ENCODE data around the gene POGLUT2. TPM values are rescaled to one million over a fixed set of nuclear protein-coding genes. Genes with fewer than 3 reads are reported as not detected.

Gene POGLUT2
- total RNA-seq, 4 donors from 2014 or later, result 3.5 to 40.3 (median 17.2) TPM

GRCh38 chr13:102845289-102845629 lies 46.5 kb upstream of the POGLUT2 start:
- no peaks in the 10 kb centered on the region for H3K9me3 ChIP-seq
- no peaks in the 10 kb centered on the region for H3K27me3 ChIP-seq
- peak overlapping the region; percentile 95 to 97 for H3K27ac ChIP-seq
- H3K36me3 ChIP-seq, result no peaks in the 10 kb centered on the region
- DNase-seq, result no peak
- TF ChIP-seq CTCF (IDR thresholded peaks at IDR 0.05) (no peak), POLR2A (IDR thresholded peaks at IDR 0.05) (no peak)
- H3K4me3 ChIP-seq, result peak overlapping the region; percentile 70 to 79
- no peaks in the 10 kb centered on the region for H3K4me1 ChIP-seq
- intact Hi-C loops (cut with DNase I; ENCODE audit: low total_unique reads), result loop anchor here (10.0 kb wide), 1 partner anchor 250 kb away; the partner anchor contains the start of gene TPP2

- intact Hi-C loops (cut with DNase I; ENCODE audit: low total_unique reads), result no loop called here
- Histone ChIP-seq H3K4me3 (no peak overlapping the region), H3K9me3 (no peaks in the 10 kb centered on the region), H3K27ac (no peak overlapping the region), H3K36me3 (no peaks in the 10 kb centered on the region), H3K4me1 (no peaks in the 10 kb centered on the region), H3K27me3 (no peaks in the 10 kb centered on the region)
- DNase-seq, result no peak
- TF ChIP-seq POLR2A (IDR thresholded peaks at IDR 0.05), result no peak
- TF ChIP-seq CTCF (IDR thresholded peaks at IDR 0.05), result no peak
Observed at GRCh38 chr13:102839462-102839861, 40.7 kb upstream of the POGLUT2 start.

- intact Hi-C loops (cut with DNase I; ENCODE audit: low total_unique reads), result no loop called here
- Histone ChIP-seq H3K27me3 (no peaks in the 10 kb centered on the region), H3K36me3 (no peaks in the 10 kb centered on the region), H3K4me1 (no peaks in the 10 kb centered on the region), H3K27ac (no peak overlapping the region), H3K4me3 (no peak overlapping the region), H3K9me3 (no peaks in the 10 kb centered on the region)
- no peak for DNase-seq
- TF ChIP-seq POLR2A (IDR thresholded peaks at IDR 0.05), result no peak
- no peak for TF ChIP-seq CTCF (IDR thresholded peaks at IDR 0.05)
Observed at GRCh38 chr13:102838982-102839381, 40.2 kb upstream of the POGLUT2 start.

DNA sequence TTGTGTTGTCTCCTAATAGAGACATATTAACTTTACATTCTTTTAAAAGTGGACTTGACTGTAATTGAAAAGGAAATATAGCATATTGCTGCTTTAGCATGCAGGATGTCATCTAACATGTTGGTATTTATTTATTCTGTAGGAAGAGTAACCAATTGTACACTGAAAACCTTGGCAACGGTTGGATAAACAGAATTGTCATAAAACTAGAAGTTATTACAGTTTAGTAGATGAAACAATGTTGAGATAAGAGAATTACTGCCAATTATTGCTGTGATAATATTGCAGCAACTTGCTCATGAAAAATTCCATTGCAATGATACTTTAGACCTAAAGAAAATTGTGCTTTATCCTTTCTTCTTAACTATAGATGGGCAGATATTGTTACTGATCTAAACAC lies 39.5 kb upstream of the POGLUT2 start:
- no peak for DNase-seq
- TF ChIP-seq POLR2A (IDR thresholded peaks at IDR 0.05), result no peak
- TF ChIP-seq CTCF (IDR thresholded peaks at IDR 0.05), result no peak
- no peak overlapping the region for H3K4me3 ChIP-seq
- intact Hi-C loops (cut with DNase I; ENCODE audit: low total_unique reads), result no loop called here
- no peaks in the 10 kb centered on the region for H3K4me1 ChIP-seq
- no peaks in the 10 kb centered on the region for H3K36me3 ChIP-seq
- H3K27me3 ChIP-seq, result no peaks in the 10 kb centered on the region
- H3K27ac ChIP-seq, result no peak overlapping the region
- no peaks in the 10 kb centered on the region for H3K9me3 ChIP-seq

DNA sequence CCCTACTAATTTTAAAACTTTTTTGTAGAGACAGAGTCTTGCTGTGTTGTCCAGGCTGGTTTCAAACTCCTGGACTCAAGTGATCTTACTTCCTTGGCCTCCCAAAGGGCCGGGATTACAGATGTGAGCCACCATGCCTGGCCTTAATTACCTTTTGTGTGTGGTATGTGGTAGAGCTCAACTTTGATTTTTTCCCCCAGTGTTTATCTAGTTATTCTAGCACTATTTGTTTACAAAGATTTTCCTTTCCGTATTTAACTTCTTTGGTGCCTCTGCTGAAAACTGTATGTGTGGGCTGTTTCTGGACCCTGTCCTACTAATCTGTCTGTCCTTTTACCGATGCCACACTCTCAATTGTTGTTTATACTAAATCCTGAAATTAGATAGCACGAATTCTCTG lies 37.7 kb upstream of the POGLUT2 start:
- no peaks in the 10 kb centered on the region for H3K9me3 ChIP-seq
- no peak overlapping the region for H3K4me3 ChIP-seq
- intact Hi-C loops (cut with DNase I; ENCODE audit: low total_unique reads), result no loop called here
- DNase-seq, result no peak
- H3K36me3 ChIP-seq, result no peaks in the 10 kb centered on the region
- no peak overlapping the region for H3K27ac ChIP-seq
- no peaks in the 10 kb centered on the region for H3K4me1 ChIP-seq
- H3K27me3 ChIP-seq, result no peaks in the 10 kb centered on the region
- TF ChIP-seq POLR2A (IDR thresholded peaks at IDR 0.05), result no peak
- no peak for TF ChIP-seq CTCF (IDR thresholded peaks at IDR 0.05)
